Kidney epithelial cell (primary cell): ENCODE data around the gene CRYBG1. TPM values are rescaled to one million over a fixed set of nuclear protein-coding genes. Genes with fewer than 3 reads are reported as not detected.

ENCODE experiments used
- DNase-seq: peaks from one replicate; pipeline ENCODE4 v3.0.0-alpha.2; 2010; ENCODE audit warnings: low read depth
- H3K27me3 ChIP-seq: 2 replicates; pipeline ENCODE4 v1.6.0; 2011; ENCODE audit warnings: low read length; ENCODE audit not compliant: control insufficient read depth, insufficient read depth
- H3K36me3 ChIP-seq: 2 replicates; pipeline ENCODE4 v1.5.1; 2011; ENCODE audit warnings: low read length; ENCODE audit not compliant: control insufficient read depth, insufficient read depth
- H3K4me3 ChIP-seq: 2 replicates; pipeline ENCODE4 v1.5.1; 2011; ENCODE audit warnings: low read depth, mild to moderate bottlenecking, control low read depth, low read length
- total RNA-seq: library from RNA; depleted of rRNA; stranded (reverse); fragments of >200 nt; gene quantifications from 2 replicates; pipeline ENCODE4 v1.2.3, GENCODE V29; 2015
- TF ChIP-seq, protein P1 (sequence below): IDR thresholded peaks from 2 replicates; pipeline ENCODE4 v1.5.1; 2011; ENCODE audit warnings: mild to moderate bottlenecking, moderate library complexity, low read length, control low read depth, inconsistent platforms; ENCODE audit not compliant: insufficient read depth, poor library complexity, severe bottlenecking

CRYBG1 gene
- total RNA-seq, 1 donor from 2014 or later = 4.4 TPM

- H3K36me3 ChIP-seq = no peaks in the 10 kb centered on the region
- H3K4me3 ChIP-seq = no peak overlapping the region
- DNase-seq = no peak
- TF ChIP-seq, protein P1, sequence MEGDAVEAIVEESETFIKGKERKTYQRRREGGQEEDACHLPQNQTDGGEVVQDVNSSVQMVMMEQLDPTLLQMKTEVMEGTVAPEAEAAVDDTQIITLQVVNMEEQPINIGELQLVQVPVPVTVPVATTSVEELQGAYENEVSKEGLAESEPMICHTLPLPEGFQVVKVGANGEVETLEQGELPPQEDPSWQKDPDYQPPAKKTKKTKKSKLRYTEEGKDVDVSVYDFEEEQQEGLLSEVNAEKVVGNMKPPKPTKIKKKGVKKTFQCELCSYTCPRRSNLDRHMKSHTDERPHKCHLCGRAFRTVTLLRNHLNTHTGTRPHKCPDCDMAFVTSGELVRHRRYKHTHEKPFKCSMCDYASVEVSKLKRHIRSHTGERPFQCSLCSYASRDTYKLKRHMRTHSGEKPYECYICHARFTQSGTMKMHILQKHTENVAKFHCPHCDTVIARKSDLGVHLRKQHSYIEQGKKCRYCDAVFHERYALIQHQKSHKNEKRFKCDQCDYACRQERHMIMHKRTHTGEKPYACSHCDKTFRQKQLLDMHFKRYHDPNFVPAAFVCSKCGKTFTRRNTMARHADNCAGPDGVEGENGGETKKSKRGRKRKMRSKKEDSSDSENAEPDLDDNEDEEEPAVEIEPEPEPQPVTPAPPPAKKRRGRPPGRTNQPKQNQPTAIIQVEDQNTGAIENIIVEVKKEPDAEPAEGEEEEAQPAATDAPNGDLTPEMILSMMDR = no peak
- no peaks in the 10 kb centered on the region for H3K27me3 ChIP-seq
Observed at GRCh38 chr6:106421496-106421895, 61.0 kb downstream of the CRYBG1 start.

DNA sequence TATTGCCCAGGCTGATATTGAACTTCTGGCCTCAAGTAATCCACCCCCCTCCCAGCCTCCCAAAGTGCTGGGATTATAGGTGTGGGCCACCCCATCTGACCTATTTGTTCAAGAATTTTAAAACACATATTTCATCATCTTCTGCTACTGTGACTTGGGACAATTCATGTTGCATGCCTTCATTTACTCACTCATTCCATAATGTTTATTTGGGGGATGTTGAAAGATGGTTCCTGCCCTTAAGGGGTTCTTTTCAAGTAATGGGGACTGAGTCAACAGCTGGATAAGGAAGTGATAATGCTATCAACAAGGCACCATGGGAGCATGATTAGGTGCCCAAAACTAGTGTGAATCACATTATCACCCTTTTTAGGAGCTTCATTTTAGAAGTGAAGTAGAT, 62.0 kb downstream of the CRYBG1 start:
- DNase-seq = no peak
- H3K4me3 ChIP-seq = no peak overlapping the region
- TF ChIP-seq, protein P1 = no peak
- H3K27me3 ChIP-seq = no peaks in the 10 kb centered on the region
- H3K36me3 ChIP-seq = no peaks in the 10 kb centered on the region

- TF ChIP-seq, protein P1 = no peak
- Histone ChIP-seq H3K36me3 (no peaks in the 10 kb centered on the region), H3K4me3 (no peak overlapping the region), H3K27me3 (no peaks in the 10 kb centered on the region)
- DNase-seq = no peak
Observed at GRCh38 chr6:106425382-106425781, 64.9 kb downstream of the CRYBG1 start.

DNA sequence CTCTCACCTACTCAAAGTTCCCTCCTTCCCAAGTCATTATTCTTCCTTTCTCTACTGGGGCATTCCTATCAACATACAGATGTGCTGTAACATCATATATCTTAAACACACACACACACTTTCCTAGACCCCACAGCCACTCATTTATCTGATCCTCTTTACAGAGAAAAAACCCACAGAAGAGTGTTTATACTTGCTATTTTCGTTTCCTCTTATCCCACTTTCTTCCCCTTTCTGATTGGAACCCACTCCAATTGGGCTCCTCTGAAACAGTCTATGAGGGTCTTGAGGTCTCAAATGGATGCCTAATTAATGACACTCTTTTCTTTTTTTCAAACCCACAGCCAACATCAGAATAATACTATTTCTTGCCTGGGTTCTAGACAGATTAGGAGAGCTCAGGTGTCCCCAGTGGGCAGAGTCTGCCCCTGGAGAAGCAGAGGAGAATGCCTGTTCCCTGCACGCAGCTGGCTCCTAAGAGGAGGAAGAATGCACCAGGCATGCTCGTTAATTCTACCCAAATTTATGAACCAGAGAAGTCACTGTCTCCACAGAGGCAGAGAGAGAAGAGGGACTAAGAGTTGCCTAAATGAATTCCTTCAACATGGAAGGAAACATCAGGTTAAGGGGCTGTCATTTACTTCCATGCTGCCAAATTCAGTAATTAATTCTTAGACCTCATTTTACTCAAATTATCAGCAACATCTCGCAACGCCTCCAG, 65.9 kb downstream of the CRYBG1 start:
- H3K4me3 ChIP-seq = no peak overlapping the region
- no peaks in the 10 kb centered on the region for H3K27me3 ChIP-seq
- DNase-seq = no peak
- H3K36me3 ChIP-seq = no peaks in the 10 kb centered on the region
- TF ChIP-seq, protein P1 = no peak

DNA sequence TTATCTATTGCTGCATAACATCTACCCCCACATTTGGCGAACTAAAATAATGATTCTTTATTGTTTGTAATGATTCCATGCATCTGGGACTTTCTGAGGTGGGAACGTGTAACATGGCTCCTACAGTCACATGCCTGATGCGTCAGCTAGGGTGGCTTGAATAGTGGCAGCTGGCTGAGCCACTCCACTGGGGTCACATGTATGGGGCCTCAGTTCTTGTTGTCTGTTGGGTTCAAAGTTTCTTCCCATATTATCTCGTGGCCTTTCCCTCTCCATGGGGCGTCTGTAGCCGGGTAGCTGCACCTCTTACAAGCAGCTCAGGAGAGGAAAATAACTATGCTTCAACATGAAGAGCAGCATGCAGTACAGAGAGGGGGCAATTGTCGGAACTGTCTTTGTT, 69.9 kb downstream of the CRYBG1 start:
- Histone ChIP-seq H3K4me3 (no peak overlapping the region), H3K36me3 (no peaks in the 10 kb centered on the region), H3K27me3 (no peaks in the 10 kb centered on the region)
- no peak for DNase-seq
- TF ChIP-seq, protein P1 = no peak

GRCh38 chr6:106431405-106431804, 70.9 kb downstream of the CRYBG1 start:
- no peak for DNase-seq
- TF ChIP-seq, protein P1 = no peak
- Histone ChIP-seq H3K27me3 (no peaks in the 10 kb centered on the region), H3K36me3 (no peaks in the 10 kb centered on the region), H3K4me3 (no peak overlapping the region)
